ENCODE measurements around the gene PI16. TPM values are rescaled to one million over a fixed set of nuclear protein-coding genes. Genes with fewer than 3 reads are reported as not detected.
"Not testable (repeated sequence)": the region's sequence is repeated elsewhere in the genome, so short reads cannot be mapped to it uniquely, and the experiment has no call there.

PI16 gene
- polyA plus RNA-seq, 3 donors: 0.22 TPM; not detected in 2

DNA sequence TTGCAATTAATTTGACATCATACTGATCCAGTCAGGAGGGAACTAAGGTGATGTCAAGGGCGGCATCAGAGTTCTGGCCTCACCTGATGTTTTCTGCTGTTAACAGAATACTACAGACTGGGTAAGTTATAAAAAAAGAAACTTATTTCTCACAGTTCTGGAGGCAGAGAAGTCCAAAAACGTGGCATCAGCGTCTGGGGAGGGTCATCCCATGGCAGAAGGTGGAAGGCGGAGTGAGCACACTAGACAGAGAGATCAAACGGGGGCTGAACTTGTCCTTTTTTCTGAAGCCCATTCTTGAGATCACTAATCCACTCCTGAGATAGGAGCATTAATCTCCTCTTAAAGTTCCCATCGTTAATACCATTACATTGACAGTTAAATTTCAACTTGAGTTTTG lies 34.7 kb downstream of the PI16 start:
- H3K36me3 ChIP-seq (replicated peaks in 1 of 2; ENCODE audit: control insufficient read depth in 1 of 2, insufficient read depth in 2 of 2, low read length in 2 of 2): no peaks in the 10 kb centered on the region
- H3K4me1 ChIP-seq (ENCODE audit: control insufficient read depth in 1 of 2, insufficient read depth in 2 of 2, low read length in 2 of 2): peaks cover 22 to 26% of the 10 kb centered on the region in 2 donors
- no CpG with 5 or more reads among the region's 6 CpGs for WGBS (ENCODE audit: insufficient coverage)
- Mint-ChIP-seq H3K9me3 (no peaks in the 10 kb centered on the region), H3K4me3 (no peak overlapping the region), H3K27me3 (ENCODE audit: low read depth in 3 of 3) (peaks cover 1 to 7% (median 5%) of the 10 kb centered on the region in 3 donors), H3K27ac (peak overlapping the region in 1 of 7 donors; percentile 50), H3K4me1 (peaks cover 14% of the 10 kb centered on the region), H3K36me3 (no peaks in the 10 kb centered on the region)
- no peak overlapping the region for H3K27ac ChIP-seq (ENCODE audit: low read depth in 1 of 2, low read length in 2 of 2)
- no peaks in the 10 kb centered on the region for H3K9me3 ChIP-seq (replicated peaks in 1 of 2; ENCODE audit: control insufficient read depth in 1 of 2, insufficient read depth in 1 of 2, low read length in 2 of 2)
- H3K79me2 ChIP-seq (ENCODE audit: insufficient read depth, low read length): peaks cover 24% of the 10 kb centered on the region
- H3K4me3 ChIP-seq (replicated peaks in 1 of 3; ENCODE audit: low read depth in 2 of 3, low read length in 3 of 3): no peak overlapping the region
- no peak overlapping the region for H2AFZ ChIP-seq (ENCODE audit: insufficient read depth, low read depth, low read length, poor library complexity, severe bottlenecking)
- intact Hi-C loops (cut with micrococcal nuclease): no loop called here
- DNase-seq: no peak
- H3K27me3 ChIP-seq (ENCODE audit: control insufficient read depth in 2 of 2, insufficient read depth in 2 of 2, low read length in 2 of 2): no peaks in the 10 kb centered on the region
- peaks cover 8% of the 10 kb centered on the region for H4K20me1 ChIP-seq (ENCODE audit: insufficient read depth, low read length)
- H3K9ac ChIP-seq (ENCODE audit: insufficient read depth, low read length, poor library complexity, severe bottlenecking): no peak overlapping the region
- TF ChIP-seq CTCF (IDR thresholded peaks at IDR 0.05): no peak
- H3K4me2 ChIP-seq (replicated peaks; ENCODE audit: extremely low read depth, low read length, poor library complexity, severe bottlenecking): no peak overlapping the region

DNA sequence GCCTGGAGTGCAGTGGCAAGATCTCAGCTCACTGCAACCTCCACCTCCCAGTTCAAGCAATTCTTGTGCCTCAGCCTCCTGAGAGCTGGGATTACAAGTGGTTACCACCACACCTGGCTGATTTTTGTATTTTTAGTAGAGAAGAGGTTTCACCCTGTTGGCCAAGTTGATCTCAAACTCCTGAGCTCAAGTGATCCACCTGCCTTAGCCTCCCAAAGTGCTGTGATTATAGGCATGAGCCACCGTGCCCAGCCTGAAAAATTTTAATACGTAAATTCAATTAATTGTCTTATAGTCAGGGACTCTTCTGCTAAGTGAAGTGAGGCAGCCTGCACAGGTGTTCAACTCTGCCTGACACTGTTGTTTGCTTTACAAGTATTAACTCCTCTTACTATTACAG lies 35.9 kb downstream of the PI16 start:
- Mint-ChIP-seq H3K4me1 (peaks cover 14% of the 10 kb centered on the region), H3K27me3 (ENCODE audit: low read depth in 3 of 3) (peaks cover 1 to 10% (median 5%) of the 10 kb centered on the region in 3 donors)
- H3K9me3 Mint-ChIP-seq; H3K27ac ChIP-seq (ENCODE audit: low read depth in 1 of 2, low read length in 2 of 2); H3K27me3 ChIP-seq (ENCODE audit: control insufficient read depth in 2 of 2, insufficient read depth in 2 of 2, low read length in 2 of 2); H3K36me3 Mint-ChIP-seq; H3K9ac ChIP-seq (ENCODE audit: insufficient read depth, low read length, poor library complexity, severe bottlenecking); H3K27ac Mint-ChIP-seq; H3K36me3 ChIP-seq (replicated peaks in 1 of 2; ENCODE audit: control insufficient read depth in 1 of 2, insufficient read depth in 2 of 2, low read length in 2 of 2); H4K20me1 ChIP-seq (ENCODE audit: insufficient read depth, low read length); DNase-seq; H3K4me2 ChIP-seq (replicated peaks; ENCODE audit: extremely low read depth, low read length, poor library complexity, severe bottlenecking); H3K9me3 ChIP-seq (replicated peaks in 1 of 2; ENCODE audit: control insufficient read depth in 1 of 2, insufficient read depth in 1 of 2, low read length in 2 of 2); H3K4me3 ChIP-seq (replicated peaks in 1 of 3; ENCODE audit: low read depth in 2 of 3, low read length in 3 of 3); H3K4me3 Mint-ChIP-seq; H2AFZ ChIP-seq (ENCODE audit: insufficient read depth, low read depth, low read length, poor library complexity, severe bottlenecking); intact Hi-C loops (cut with micrococcal nuclease): not testable (repeated sequence)
- peaks cover 12% of the 10 kb centered on the region for H3K79me2 ChIP-seq (ENCODE audit: insufficient read depth, low read length)
- WGBS (ENCODE audit: insufficient coverage): 100% methylated on average over 2 of the region's 2 CpGs
- H3K4me1 ChIP-seq (ENCODE audit: control insufficient read depth in 1 of 2, insufficient read depth in 2 of 2, low read length in 2 of 2): peaks cover 11 to 16% of the 10 kb centered on the region in 2 donors

Data from CD14-positive monocyte (primary cell).